ENCODE measurements around the gene EIF3I. TPM values are rescaled to one million over a fixed set of nuclear protein-coding genes. Genes with fewer than 3 reads are reported as not detected.

Gene EIF3I
- total and polyA plus RNA-seq, 2 of the 8 experiments (the other 6 are each of a cell fraction or from before 2014, with no cell fraction given): 247 to 346 TPM

DNA sequence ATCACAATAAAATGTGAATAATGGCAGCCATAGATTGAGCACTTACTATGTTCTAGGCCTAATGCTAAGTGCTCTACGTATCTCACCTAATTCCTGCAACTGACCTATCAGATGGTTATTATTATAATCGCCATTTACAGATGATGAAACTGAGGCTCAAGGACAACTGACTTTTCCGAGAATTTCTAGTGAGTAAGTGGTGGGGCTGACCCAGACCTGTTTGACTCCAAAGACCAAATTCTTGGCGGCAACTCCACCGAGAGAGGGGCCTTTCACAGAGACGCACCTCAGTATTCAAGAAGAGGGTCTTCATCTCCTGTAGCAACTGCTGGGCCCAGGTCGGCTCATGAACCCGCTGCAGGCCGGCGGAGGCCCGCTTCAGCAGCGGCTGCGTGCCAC, 627 bp upstream of the EIF3I start:
- FAIRE-seq (no peak), DNase-seq (ENCODE audit: low read depth in 1 of 2, low spot score in 2 of 2) (no peak)
- Histone ChIP-seq H3K56ac (replicated peaks; ENCODE audit: insufficient read length, low read depth, low read length) (no peak overlapping the region), H3K79me2 (ENCODE audit: control insufficient read depth in 1 of 2, insufficient read depth in 2 of 2, low read length in 2 of 2) (peaks cover 0 to 24% of the 10 kb centered on the region in 2 experiments; a peak in 3 of 4 replicates), H4K20me1 (replicated peaks in 1 of 2; ENCODE audit: control insufficient read depth in 1 of 2, insufficient read depth in 2 of 2, low read length in 2 of 2) (peaks cover 0 to 4% of the 10 kb centered on the region in 2 experiments), H2BK12ac (ENCODE audit: low read depth, low read length) (no peak overlapping the region), H2AFZ (ENCODE audit: low read length) (no peak overlapping the region), H3K27me3 (replicated peaks in 1 of 4; ENCODE audit: control insufficient read depth in 3 of 4, extremely low read depth in 1 of 4, insufficient read depth in 3 of 4, low read length in 3 of 4) (no peaks in the 10 kb centered on the region), H3K23ac (ENCODE audit: insufficient read length) (no peak overlapping the region), H4K5ac (ENCODE audit: insufficient read length, low read depth, low read length) (no peak overlapping the region), H2BK15ac (ENCODE audit: low read length) (no peak overlapping the region), H2BK20ac (ENCODE audit: low read length) (no peak overlapping the region), H3K27ac (ENCODE audit: low read depth, low read length) (no peak overlapping the region), H3K36me3 (ENCODE audit: control insufficient read depth in 2 of 4, insufficient read depth in 4 of 4, low read length in 3 of 4) (peaks cover 6 to 22% (median 15%) of the 10 kb centered on the region in 4 experiments; a peak in 7 of 8 replicates), H3K4ac (replicated peaks; ENCODE audit: insufficient read length, low read depth, low read length) (no peak overlapping the region), H2BK5ac (ENCODE audit: low read depth, low read length) (peak overlapping the region; percentile 68; the same call in 1 of the 2 replicates), H3K9ac (replicated peaks in 1 of 4; ENCODE audit: extremely low read depth in 1 of 4, low read depth in 3 of 4, low read length in 3 of 4) (peak overlapping the region in 3 of 4 experiments; percentile 15 to 54 (median 52); a peak in 4 of 7 replicates), H3K4me1 (replicated peaks in 1 of 4; ENCODE audit: control insufficient read depth in 3 of 4, insufficient read depth in 4 of 4, low read length in 3 of 4) (peaks cover 0 to 7% (median 2%) of the 10 kb centered on the region in 4 experiments; a peak in 3 of 7 replicates), H3K4me3 (ENCODE audit: extremely low read depth in 1 of 4, insufficient read depth in 2 of 4, low read depth in 3 of 4, low read length in 4 of 4) (peak overlapping the region; percentile 66 to 97 (median 88)), H3K79me1 (ENCODE audit: low read depth, low read length) (peaks cover 2% of the 10 kb centered on the region; the same call in 1 of the 2 replicates), H4K8ac (ENCODE audit: extremely low read depth, insufficient read depth, low read length) (no peak overlapping the region), H2AK5ac (ENCODE audit: low read depth, low read length) (no peak overlapping the region), H3K4me2 (ENCODE audit: insufficient read depth in 1 of 2, low read depth in 2 of 2, low read length in 2 of 2) (peak overlapping the region; percentile 65 to 84), H3K18ac (ENCODE audit: extremely low read depth, low read length) (no peak overlapping the region), H2BK120ac (replicated peaks; ENCODE audit: low read depth, low read length) (no peak overlapping the region), H3K23me2 (ENCODE audit: low read depth, low read length) (peaks cover 8% of the 10 kb centered on the region; the same call in 1 of the 2 replicates), H4K91ac (replicated peaks; ENCODE audit: insufficient read length, low read length) (no peak overlapping the region), H3K9me3 (ENCODE audit: insufficient read depth in 2 of 2, low read depth in 1 of 2, low read length in 1 of 2) (no peaks in the 10 kb centered on the region), H3K14ac (ENCODE audit: insufficient read length) (no peak overlapping the region)
- ChIA-PET CTCF (ENCODE audit: partially characterized antibody) (interaction anchor here (1.0 to 1.9 kb wide), 3 partner anchors 9 to 94 kb away, joined by 3 to 7 read pairs (median 5); partner anchors contain the start of gene DCDC2B), POLR2A (ENCODE audit: partially characterized antibody) (interaction anchor here (0.6 to 8.0 kb wide), 11 partner anchors 10 to 116 kb away, joined by 3 to 52 read pairs (median 5); partner anchors contain the start of genes DCDC2B and IQCC)
- 10% methylated on average over 13 of the region's 13 CpGs; no CpG with 5 or more reads in 1 of the 2 experiments for WGBS, 2 experiments (ENCODE audit: extremely low coverage in 1 of 2, insufficient coverage in 1 of 2, insufficient read length in 1 of 2, insufficient replicate concordance in 2 of 2, low coverage in 1 of 2, low lambda C conversion rate in 2 of 2, missing lambda C conversion rate in 1 of 2)
- TF ChIP-seq TEAD4 (IDR thresholded peaks at IDR 0.05; ENCODE audit: low read depth, low read length): no peak
- TF ChIP-seq, protein P1, sequence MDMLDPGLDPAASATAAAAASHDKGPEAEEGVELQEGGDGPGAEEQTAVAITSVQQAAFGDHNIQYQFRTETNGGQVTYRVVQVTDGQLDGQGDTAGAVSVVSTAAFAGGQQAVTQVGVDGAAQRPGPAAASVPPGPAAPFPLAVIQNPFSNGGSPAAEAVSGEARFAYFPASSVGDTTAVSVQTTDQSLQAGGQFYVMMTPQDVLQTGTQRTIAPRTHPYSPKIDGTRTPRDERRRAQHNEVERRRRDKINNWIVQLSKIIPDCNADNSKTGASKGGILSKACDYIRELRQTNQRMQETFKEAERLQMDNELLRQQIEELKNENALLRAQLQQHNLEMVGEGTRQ (IDR thresholded peaks at IDR 0.05; ENCODE audit: low read length): no peak
- TF ChIP-seq SP4 (IDR thresholded peaks at IDR 0.05; ENCODE audit: low read length): no peak
- TF ChIP-seq RBBP5 (IDR thresholded peaks at IDR 0.05; ENCODE audit: borderline replicate concordance, low read depth, low read length): no peak
- no peak for TF ChIP-seq CBX5 (IDR thresholded peaks at IDR 0.05; ENCODE audit: low read depth, low read length)
- no peak for TF ChIP-seq SIN3A (conservative IDR thresholded peaks at IDR 0.05 in 1 of 2, IDR thresholded peaks at IDR 0.05 in 1 of 2; ENCODE audit: low read depth in 1 of 2, low read length in 2 of 2)
- TF ChIP-seq NANOG (IDR thresholded peaks at IDR 0.05; ENCODE audit: insufficient read depth, low read depth, low read length, poor library complexity, severe bottlenecking): no peak
- TF ChIP-seq HDAC6 (IDR thresholded peaks at IDR 0.05; ENCODE audit: low read depth, low read length): no peak
- TF ChIP-seq CREB1 (IDR thresholded peaks at IDR 0.05): no peak
- TF ChIP-seq BACH1 (IDR thresholded peaks at IDR 0.05; ENCODE audit: low read length): no peak
- TF ChIP-seq, protein P2, sequence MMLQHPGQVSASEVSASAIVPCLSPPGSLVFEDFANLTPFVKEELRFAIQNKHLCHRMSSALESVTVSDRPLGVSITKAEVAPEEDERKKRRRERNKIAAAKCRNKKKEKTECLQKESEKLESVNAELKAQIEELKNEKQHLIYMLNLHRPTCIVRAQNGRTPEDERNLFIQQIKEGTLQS (IDR thresholded peaks at IDR 0.05; ENCODE audit: insufficient read depth, low read depth, low read length): no peak
- no peak for TF ChIP-seq PHF8 (conservative IDR thresholded peaks at IDR 0.05; ENCODE audit: low read depth, low read length)
